Ovary (tissue), 9 donors: Measurements from ENCODE around the gene CCDC136. TPM values are rescaled to one million over a fixed set of nuclear protein-coding genes. Genes with fewer than 3 reads are reported as not detected.

Source experiments
- DNase-seq, 5 donors: peaks; one replicate each; pipeline ENCODE4 v3.0.0-alpha.2; 2019 to 2020
- H3K27ac ChIP-seq, 2 donors: fragments of 200-600 bp; one replicate each; pipeline versions ENCODE4 v1.5.1 to v1.8.0; 2019 to 2022
- H3K27me3 ChIP-seq: fragments of 200-600 bp; one replicate; pipeline ENCODE4 v1.8.0; 2022
- H3K36me3 ChIP-seq: fragments of 200-600 bp; sonication (generic); one replicate; pipeline ENCODE4 v1.5.1; 2019
- H3K4me1 ChIP-seq: one replicate; pipeline ENCODE4 v1.8.1; 2013; ENCODE audit warnings: mild to moderate bottlenecking, moderate library complexity; ENCODE audit not compliant: insufficient read depth
- H3K4me3 ChIP-seq: fragments of 200-600 bp; sonication (generic); one replicate; pipeline ENCODE4 v1.5.1; 2017
- H3K9me3 ChIP-seq, 2 donors: fragments of 200-600 bp in 1 of 2; sonication (generic) in 1 of 2; one replicate each; pipeline versions ENCODE4 v1.5.1 to v1.8.1; 2013 to 2019; ENCODE audit warnings: mild to moderate bottlenecking in 1 of 2, moderate library complexity in 1 of 2
- CTCF ChIP-seq, 3 donors: fragments of 450-650 bp in 2 of 3; fragments of 200-600 bp in 1 of 3; IDR thresholded peaks; one replicate each; pipeline versions ENCODE4 v1.5.1 to v1.8.0; 2016 to 2022; ENCODE audit warnings: antibody characterized with exemption in 3 of 3, mild to moderate bottlenecking in 1 of 3
- EP300 ChIP-seq: sonication (generic); formaldehyde crosslinking; IDR thresholded peaks from one replicate; pipeline ENCODE4 v1.6.1; 2017; ENCODE audit warnings: antibody characterized with exemption
- POLR2A ChIP-seq: fragments of 450-650 bp; IDR thresholded peaks from one replicate; pipeline ENCODE4 v1.6.1; 2017; ENCODE audit warnings: antibody characterized with exemption, mild to moderate bottlenecking, moderate library complexity
- WGBS, 3 donors: extraction: QIAGEN DNeasy Blood & Tissue Kit in 1 of 3; methylation state at CpG; one replicate each; pipeline versions ENCODE4 v1.1.5 to v1.1.7; 2013 to 2017; 5-methylcytosine and 5-hydroxymethylcytosine counted together
- intact Hi-C, 4 donors: fragments of 100-400 bp; cut with DNase I; formaldehyde crosslinking; loops; one replicate each; pipeline versions ENCODE4 v1.11.0 to v1.15.1; 2022 to 2023
- polyA plus RNA-seq, 2 donors: library from polyadenylated mRNA; stranded (reverse); fragments of 200-250 nt in 1 of 2; fragments of 350-450 nt in 1 of 2; fragmentation: Illumina TruSeq in 1 of 2; extraction: RNeasy Lipid Tissue Mini Kit (QIAGEN cat#74804) in 1 of 2; gene quantifications; one replicate each; pipeline ENCODE4 v1.2.3, GENCODE V29; 2013 to 2014
- total RNA-seq, 7 donors: library from RNA; depleted of rRNA in 2 of 7; stranded (reverse); fragments of >200 nt in 2 of 7; fragmentation: NEBNext Ultra II Directional in 3 of 7; extraction: Animal tissue kit (Norgen Biotek cat#: 25700) in 3 of 7; gene quantifications; one replicate each; pipeline versions ENCODE4 v1.1.0 to v1.2.4, GENCODE V29; 2016 to 2023
- donor health status: DM: no; HTN: no; CAD: no; lungs with moderate emphysema.
- donor health status: DM: no; HTN: no; CAD: no.
- donor health status: Bipolar disorder and iron deficiency.
- donor health status: DM: yes; HTN: yes; CAD: no.
- donor health status: DM: no; HTN: no; CAD: no.
- donor health status: DM: yes; HTN: yes; CAD: no.

The CCDC136 gene
- total and polyA plus RNA-seq, 9 donors: 2.4 to 14.0 (median 5.8) TPM

GRCh38 chr7:128835790-128836641 is 44.2 kb downstream of the CCDC136 start:
- intact Hi-C loops: no loop called here

GRCh38 chr7:128836729-128837348 is 45.1 kb downstream of the CCDC136 start:
- intact Hi-C loops: no loop called here
- Histone ChIP-seq H3K9me3 (no peaks in the 10 kb centered on the region), H3K4me3 (no peak overlapping the region), H3K27ac (no peak overlapping the region), H3K27me3 (no peaks in the 10 kb centered on the region), H3K36me3 (no peaks in the 10 kb centered on the region), H3K4me1 (peaks cover 15% of the 10 kb centered on the region)
- no peak for TF ChIP-seq EP300
- no peak for TF ChIP-seq CTCF (IDR thresholded peaks at IDR 0.05)
- TF ChIP-seq POLR2A: no peak
- WGBS, 3 donors: 86 to 89% (median 88%) methylated on average over 14 of the region's 14 CpGs
- DNase-seq: peak in 1 of 5 donors; percentile 16

More at GRCh38 chr7:128835790-128836641, 44.2 kb downstream of the CCDC136 start:
- WGBS, 3 donors: 41 to 49% (median 43%) methylated on average over 14 of the region's 14 CpGs
- peak in 4 of 5 donors; percentile 34 to 64 (median 39) for DNase-seq
- peaks cover 20% of the 10 kb centered on the region for H3K4me1 ChIP-seq
- H3K4me3 ChIP-seq: no peak overlapping the region
- TF ChIP-seq EP300: no peak
- TF ChIP-seq CTCF (IDR thresholded peaks at IDR 0.05): no peak
- no peak for TF ChIP-seq POLR2A
- no peak overlapping the region for H3K27ac ChIP-seq
- H3K27me3 ChIP-seq: no peaks in the 10 kb centered on the region
- H3K36me3 ChIP-seq: no peaks in the 10 kb centered on the region
- H3K9me3 ChIP-seq: no peaks in the 10 kb centered on the region

- Histone ChIP-seq H3K4me3 (no peak overlapping the region), H3K36me3 (no peaks in the 10 kb centered on the region), H3K27me3 (no peaks in the 10 kb centered on the region), H3K27ac (no peak overlapping the region), H3K9me3 (no peaks in the 10 kb centered on the region), H3K4me1 (peaks cover 12% of the 10 kb centered on the region)
- no peak for TF ChIP-seq EP300
- TF ChIP-seq CTCF (IDR thresholded peaks at IDR 0.05): no peak
- TF ChIP-seq POLR2A: no peak
- intact Hi-C loops: no loop called here
- WGBS, 3 donors: 90 to 93% (median 92%) methylated on average over 16 of the region's 16 CpGs
- peak in 3 of 5 donors; percentile 14 to 19 (median 16) for DNase-seq
Measured at GRCh38 chr7:128837521-128837921, 45.8 kb downstream of the CCDC136 start.

GRCh38 chr7:128838109-128838779 is 46.5 kb downstream of the CCDC136 start:
- Histone ChIP-seq H3K27ac (no peak overlapping the region), H3K36me3 (no peaks in the 10 kb centered on the region)
- DNase-seq: peak in 2 of 5 donors; percentile 18 to 23

More at GRCh38 chr7:128838109-128838779, 46.5 kb downstream of the CCDC136 start:
- TF ChIP-seq EP300 (no peak), CTCF (IDR thresholded peaks at IDR 0.05) (no peak), POLR2A (no peak)
- Histone ChIP-seq H3K9me3 (no peaks in the 10 kb centered on the region), H3K4me1 (peaks cover 5% of the 10 kb centered on the region), H3K4me3 (no peak overlapping the region), H3K27me3 (no peaks in the 10 kb centered on the region)
- WGBS, 3 donors: 90 to 91% (median 91%) methylated on average over 15 to 22 of the region's 22 CpGs
- intact Hi-C loops: no loop called here
